Endothelial cell of umbilical vein (primary cell): ENCODE measurements around the gene PMEL. TPM values are rescaled to one million over a fixed set of nuclear protein-coding genes. Genes with fewer than 3 reads are reported as not detected.
A peak's percentile ranks its signal among the peaks of the same experiment; 100 is the strongest.

Experiments
- Bru-seq: library from RNA; stranded (reverse); fragments of 400-500 nt; gene quantifications from one replicate; lab custom pipeline; 2021; lab: Mats Ljungman, UMichigan
- BruChase-seq, 2 experiments: library from RNA; stranded (reverse); fragments of 400-500 nt; gene quantifications; one replicate each; lab custom pipeline; 2021; lab: Mats Ljungman, UMichigan
- BruUV-seq: library from RNA; stranded (reverse); fragments of 400-500 nt; replicated peaks from 2 replicates; lab custom pipeline; 2021; lab: Mats Ljungman, UMichigan
- CTCF ChIA-PET: fragments of 300-600, 350-600 bp; sonication (Branson Sonifier 250); formaldehyde crosslinking; loops from one replicate; lab custom pipeline; 2021; ENCODE audit warnings: antibody characterized with exemption, inconsistent platforms; lab: Charles Lee
- POLR2A ChIA-PET: fragments of 300-600, 350-600 bp; sonication (Branson Sonifier 250); formaldehyde crosslinking; loops from one replicate; lab custom pipeline; 2021; ENCODE audit warnings: antibody characterized with exemption, inconsistent platforms; lab: Charles Lee
- DNase-seq: peaks from one replicate; pipeline ENCODE4 v3.0.0-alpha.2; 2011; ENCODE audit warnings: low read depth, low spot score
- FAIRE-seq: peaks from 2 replicates; lab custom pipeline; 2011; peaks lifted over from hg19 to GRCh38; lab: Jason Lieb, UNC
- H2AFZ ChIP-seq: 2 replicates; pipeline ENCODE4 v1.6.0; 2012; ENCODE audit warnings: low read depth, low read length, control low read depth, inconsistent platforms
- H3K27ac ChIP-seq: 2 replicates; pipeline ENCODE4 v1.5.1; 2011; ENCODE audit warnings: low read depth, mild to moderate bottlenecking, control low read depth, low read length, moderate library complexity; ENCODE audit not compliant: insufficient read depth
- H3K27me3 ChIP-seq, 2 experiments: 2 replicates each; pipeline versions ENCODE4 v1.6.0 to v1.6.1; 2011; ENCODE audit warnings: low read length in 2 of 2, mixed read lengths in 1 of 2; ENCODE audit not compliant: control insufficient read depth in 2 of 2, insufficient read depth in 2 of 2
- H3K36me3 ChIP-seq, 2 experiments: 2 replicates in 1 of 2; 3 replicates in 1 of 2; pipeline ENCODE4 v1.5.1; 2011; ENCODE audit warnings: low read length in 2 of 2, mild to moderate bottlenecking in 1 of 2, moderate library complexity in 1 of 2; ENCODE audit not compliant: control insufficient read depth in 2 of 2, insufficient read depth in 2 of 2; ENCODE audit errors: extremely low read depth in 1 of 2
- H3K4me1 ChIP-seq: 3 replicates; pipeline ENCODE4 v1.5.1; 2011; ENCODE audit warnings: mild to moderate bottlenecking, low read length; ENCODE audit not compliant: control insufficient read depth, insufficient read depth; ENCODE audit errors: extremely low read depth
- H3K4me2 ChIP-seq: 2 replicates; pipeline ENCODE4 v1.6.1; 2011; ENCODE audit warnings: low read length, control low read depth, mixed read lengths; ENCODE audit not compliant: insufficient read depth
- H3K4me3 ChIP-seq, 3 experiments: fragments of 200-600 bp in 1 of 3; sonication (generic), shearing (Covaris generic) in 1 of 3; replicated peaks in 1 of 3; 2 replicates each; pipeline ENCODE4 v1.5.1; 2011 to 2016; ENCODE audit warnings: control low read depth in 3 of 3, low read length in 3 of 3, mild to moderate bottlenecking in 2 of 3, inconsistent platforms in 1 of 3, low read depth in 1 of 3, moderate library complexity in 1 of 3; ENCODE audit not compliant: insufficient read depth in 1 of 3
- H3K79me2 ChIP-seq: 2 replicates; pipeline ENCODE4 v1.6.0; 2012; ENCODE audit warnings: low read length, inconsistent platforms; ENCODE audit not compliant: control insufficient read depth, insufficient read depth
- H3K9ac ChIP-seq: replicated peaks from 2 replicates; pipeline ENCODE3; 2011; ENCODE audit warnings: low read length, control low read depth; ENCODE audit not compliant: insufficient read depth; ENCODE audit errors: extremely low read depth
- H3K9me1 ChIP-seq: replicated peaks from 3 replicates; pipeline ENCODE4 v1.6.0; 2011; ENCODE audit warnings: mild to moderate bottlenecking, low read length; ENCODE audit not compliant: control insufficient read depth, insufficient read depth; ENCODE audit errors: extremely low read depth
- H3K9me3 ChIP-seq: replicated peaks from 2 replicates; pipeline ENCODE4 v1.5.1; 2012; ENCODE audit warnings: low read length, inconsistent platforms; ENCODE audit not compliant: control insufficient read depth, insufficient read depth
- H4K20me1 ChIP-seq: replicated peaks from 2 replicates; pipeline ENCODE3; 2011; ENCODE audit warnings: mild to moderate bottlenecking, low read length; ENCODE audit not compliant: control insufficient read depth, insufficient read depth; ENCODE audit errors: extremely low read depth
- CTCF ChIP-seq, 2 donors: IDR thresholded peaks; 1 replicate in 1 of 2; 2 replicates in 1 of 2; pipeline ENCODE4 v1.5.1; 2011; ENCODE audit warnings: low read length in 2 of 2, mild to moderate bottlenecking in 2 of 2, moderate library complexity in 2 of 2, control low read depth in 1 of 2, inconsistent platforms in 1 of 2, low read depth in 1 of 2; ENCODE audit not compliant: insufficient read depth in 1 of 2; ENCODE audit errors: extremely low read depth in 1 of 2
- EZH2 ChIP-seq: IDR thresholded peaks from 2 replicates; pipeline ENCODE4 v1.6.1; 2012; ENCODE audit warnings: borderline replicate concordance, low read depth, mild to moderate bottlenecking, moderate library complexity, low read length, inconsistent platforms; ENCODE audit not compliant: severe bottlenecking
- FOS ChIP-seq: IDR thresholded peaks from 2 replicates; pipeline ENCODE4 v1.6.1; 2011; ENCODE audit warnings: mild to moderate bottlenecking, low read length, moderate library complexity, borderline replicate concordance; ENCODE audit not compliant: insufficient read depth
- GATA2 ChIP-seq: IDR thresholded peaks from 2 replicates; pipeline ENCODE4 v1.7.0; 2011; ENCODE audit warnings: low read depth, mild to moderate bottlenecking, moderate library complexity, mixed read lengths, low read length; ENCODE audit not compliant: insufficient read length, insufficient read depth
- JUN ChIP-seq: IDR thresholded peaks from 2 replicates; pipeline ENCODE4 v1.6.1; 2011; ENCODE audit warnings: borderline replicate concordance, low read depth; ENCODE audit not compliant: insufficient read length, insufficient read depth
- MAX ChIP-seq: IDR thresholded peaks from 2 replicates; pipeline ENCODE4 v1.6.1; 2011; ENCODE audit not compliant: insufficient read depth, insufficient read length
- MYC ChIP-seq: IDR thresholded peaks from one replicate; pipeline ENCODE4 v1.6.1; 2011; ENCODE audit warnings: mild to moderate bottlenecking, low read depth, low read length
- POLR2A ChIP-seq: IDR thresholded peaks from 2 replicates; pipeline ENCODE4 v1.6.1; 2012; ENCODE audit warnings: low read depth, mild to moderate bottlenecking, control low read depth, low read length
- POLR2AphosphoS5 ChIP-seq: IDR thresholded peaks from 2 replicates; pipeline ENCODE4 v1.6.1; 2012; ENCODE audit warnings: low read depth, mild to moderate bottlenecking, control low read depth, low read length, moderate library complexity; ENCODE audit not compliant: insufficient read depth
- dilution Hi-C: fragments of 300-500 bp; cut with MboI; formaldehyde crosslinking; loops from one replicate; pipeline ENCODE4 v1.15.0; 2019; ENCODE audit warnings: low sequenced_read_pairs; ENCODE audit not compliant: extremely low pct_ligation_motif_present
- intact Hi-C: fragments of 100-400 bp; cut with micrococcal nuclease; formaldehyde crosslinking; loops from one replicate; pipeline ENCODE4 v1.10.0; 2022
- long read RNA-seq: library from polyadenylated mRNA; stranded (forward); transcript quantifications from one replicate; pipeline ENCODE4 v2.0.0, GENCODE V29; 2021
- polyA minus RNA-seq, 3 experiments: library from RNA; depleted of rRNA, polyadenylated mRNA; stranded (reverse); fragments of >200 nt; gene quantifications; 1 replicate in 1 of 3; 2 replicates in 2 of 3; pipeline ENCODE4 v1.2.3, GENCODE V29; 2011
- polyA plus RNA-seq, 4 experiments: library from polyadenylated mRNA; depleted of rRNA in 3 of 4; stranded (reverse) in 3 of 4; unstranded in 1 of 4; fragments of >200 nt; gene quantifications; 2 replicates each; pipeline versions ENCODE4 v1.2.1 to v1.2.3, GENCODE V29; 2011 to 2012; ENCODE audit warnings: missing spikeins in 1 of 4
- total RNA-seq: library from RNA; stranded (reverse); gene quantifications from 2 replicates; pipeline ENCODE4 v1.2.3, GENCODE V29; 2021

The PMEL gene
- total RNA-seq (0.42 and 0.51 TPM in 2 replicates), polyA plus RNA-seq (0.99 and 2.0 TPM in 2 replicates), polyA minus RNA-seq (0.73 and 0.83 TPM in 2 replicates), Bru-seq, nascent RNA (percentile 7 among the genes with signal in this experiment), BruChase-seq, experiment 1, labeled RNA remaining after a 6-hour chase (percentile 15 among the genes with signal in this experiment), BruChase-seq, experiment 2, labeled RNA remaining after a 2-hour chase (percentile 11 among the genes with signal in this experiment)
- 0.43 and 0.69 TPM in 2 replicates for polyA plus RNA-seq (2011; cell fraction: cytosol; rRNA removed)
- polyA plus RNA-seq (2011; cell fraction: nucleus; rRNA removed): 1.8 and 1.9 TPM in 2 replicates
- 0.40 and 0.59 TPM in 2 replicates for polyA plus RNA-seq (2012)
- polyA minus RNA-seq (2011; cell fraction: cytosol; rRNA and poly(A)+ RNA removed): not detected
- polyA minus RNA-seq (2011; cell fraction: nucleus; rRNA and poly(A)+ RNA removed): 1.1 TPM in 1 of 2 replicates, not detected in the other
- long read RNA-seq, partial matches to known transcripts: 0 of 9 reads
- long read RNA-seq, other reads (novel, unspliced or antisense): 7 of 9 reads

GRCh38 chr12:55965941-55966407, at the start of gene PMEL:
Gene PMEL, minus strand, starts transcription at chr12:55966042. Its CDS starts 31 bp downstream, at chr12:55966011.
- FAIRE-seq: peak; percentile 44
- Histone ChIP-seq H3K4me1 (peaks cover 15% of the 10 kb centered on the region), H3K9me3 (no peaks in the 10 kb centered on the region), H3K79me2 (peaks cover 13% of the 10 kb centered on the region), H3K4me3 (peak within 1 kb of the TSS; percentile 48 to 68 (median 68)), H3K36me3 (peaks cover 0 to 3% of the 10 kb centered on the region in 2 experiments), H3K9me1 (no peaks in the 10 kb centered on the region), H4K20me1 (no peaks in the 10 kb centered on the region), H3K4me2 (peak within 1 kb of the TSS; percentile 95), H3K27me3 (no peaks in the 10 kb centered on the region), H3K9ac (peak within 1 kb of the TSS; percentile 85), H2AFZ (peak within 1 kb of the TSS; percentile 98), H3K27ac (peak within 1 kb of the TSS; percentile 51)
- no TSS peak for BruUV-seq
- intact Hi-C loops: no loop called here
- TF ChIP-seq MYC: no peak
- no peak for TF ChIP-seq MAX
- TF ChIP-seq CTCF (IDR thresholded peaks at IDR 0.05; ENCODE audit: extremely low read depth in 1 of 2, insufficient read depth in 1 of 2, low read depth in 1 of 2, low read length in 2 of 2): no peak
- no peak for TF ChIP-seq JUN
- TF ChIP-seq EZH2: no peak
- no peak for TF ChIP-seq GATA2
- no peak for TF ChIP-seq POLR2A
- no peak for TF ChIP-seq POLR2AphosphoS5
- TF ChIP-seq FOS: no peak
- ChIA-PET POLR2A (no interaction called here), CTCF (no interaction called here)
- DNase-seq: peak; percentile 17
- dilution Hi-C loops: no loop called here
